Mesenteric fat pad (tissue), 1 donor: ENCODE measurements around the gene RABL6. TPM values are rescaled to one million over a fixed set of nuclear protein-coding genes. Genes with fewer than 3 reads are reported as not detected.

Experiments used
- DNase-seq: peaks from one replicate; pipeline ENCODE4 v3.0.0-alpha.2; 2020; ENCODE audit warnings: low spot score
- total RNA-seq: library from RNA; stranded (reverse); fragmentation: NEBNext Ultra II Directional; extraction: Animal tissue kit (Norgen Biotek cat#: 25700); gene quantifications from one replicate; pipeline ENCODE4 v1.2.1, GENCODE V29; 2021
- donor health status: DM: yes; HTN: yes; CAD: no.

The RABL6 gene
- total RNA-seq, 1 donor from 2014 or later = 54.9 TPM

- DNase-seq = no peak
Measured at GRCh38 chr9:136814725-136815421, 7.1 kb downstream of the RABL6 start.

GRCh38 chr9:136815422-136815782, 7.7 kb downstream of the RABL6 start:
- no peak for DNase-seq

DNA sequence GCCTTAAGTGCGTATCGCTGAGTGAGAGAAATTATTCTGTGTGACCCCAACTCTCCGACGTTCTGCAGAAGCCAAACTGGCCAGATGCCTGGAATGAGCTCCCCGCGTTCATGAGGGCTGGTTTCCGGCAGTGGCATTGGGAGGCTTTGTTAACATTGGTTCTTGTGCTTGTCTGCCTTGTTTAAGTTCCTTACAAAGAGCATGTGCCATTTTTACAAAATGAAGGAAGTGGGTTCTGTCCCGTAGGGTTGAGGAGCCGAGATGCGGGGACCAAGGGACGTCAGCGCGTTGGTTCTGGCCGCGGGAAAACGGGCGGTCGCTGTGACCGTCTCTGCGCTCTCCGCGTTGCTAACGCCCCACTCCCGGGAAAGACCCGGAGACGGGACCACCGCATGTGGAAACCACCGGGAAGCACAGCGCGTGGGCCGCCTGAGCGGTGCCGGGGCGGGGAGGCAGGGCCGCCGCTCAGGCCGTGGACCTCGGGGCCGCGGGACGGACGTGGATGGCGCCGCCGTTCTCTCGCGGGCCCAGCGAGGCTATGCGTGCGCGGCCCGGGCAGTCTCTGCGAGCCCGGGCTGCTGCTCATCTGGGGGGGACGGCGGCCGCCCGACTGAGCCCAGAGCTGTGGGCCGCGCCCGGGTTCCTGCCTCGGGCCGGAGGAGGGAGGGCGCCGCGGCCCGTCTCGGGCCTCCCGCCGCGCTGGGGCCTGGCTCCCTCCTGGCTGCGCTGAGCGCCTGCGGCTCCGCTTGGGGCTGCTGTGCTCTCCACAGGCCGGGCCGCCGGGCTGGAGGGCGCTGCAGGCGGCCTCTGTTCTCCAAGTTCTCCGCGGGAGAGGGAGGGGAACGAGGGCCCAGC, 13.4 kb downstream of the RABL6 start:
- no peak for DNase-seq

DNA sequence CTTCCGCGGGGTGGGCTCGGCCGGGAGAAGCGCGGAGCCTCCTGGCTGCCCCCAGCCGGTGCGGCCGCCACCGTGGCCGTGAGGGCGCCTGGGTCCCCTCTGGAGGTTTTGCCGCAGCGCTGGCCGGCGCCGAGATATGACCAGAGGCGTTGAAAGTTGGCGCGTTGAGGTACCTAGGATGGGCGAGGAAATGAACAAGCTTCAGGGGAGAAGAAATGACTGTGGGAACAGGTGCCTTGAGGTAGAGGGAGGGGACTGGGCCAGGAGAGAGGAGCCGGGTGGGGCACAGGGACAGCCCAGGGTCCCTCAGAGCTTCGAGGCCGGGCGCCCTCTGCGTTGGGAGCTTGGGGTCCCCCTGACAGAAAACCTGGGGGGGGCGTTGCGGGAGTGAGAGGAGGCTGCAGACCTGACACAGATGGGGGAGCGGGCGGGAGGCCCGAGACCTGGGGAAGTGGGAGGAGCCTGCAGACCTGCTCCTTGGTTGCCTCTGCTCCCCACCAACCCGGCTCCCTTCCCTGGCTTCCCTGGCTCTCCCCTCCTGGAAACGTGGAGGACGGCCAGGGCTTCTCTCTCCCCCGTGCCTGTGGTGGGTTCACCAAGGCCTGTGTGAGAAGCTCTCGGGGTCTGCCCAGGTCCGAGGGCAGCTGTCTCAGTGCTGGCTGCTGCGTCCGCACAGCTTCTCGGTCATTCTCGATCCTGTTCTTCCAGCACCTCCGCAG, 14.2 kb downstream of the RABL6 start:
- DNase-seq = no peak

- no peak for DNase-seq
Measured at GRCh38 chr9:136823136-136824046, 15.6 kb downstream of the RABL6 start.

DNA sequence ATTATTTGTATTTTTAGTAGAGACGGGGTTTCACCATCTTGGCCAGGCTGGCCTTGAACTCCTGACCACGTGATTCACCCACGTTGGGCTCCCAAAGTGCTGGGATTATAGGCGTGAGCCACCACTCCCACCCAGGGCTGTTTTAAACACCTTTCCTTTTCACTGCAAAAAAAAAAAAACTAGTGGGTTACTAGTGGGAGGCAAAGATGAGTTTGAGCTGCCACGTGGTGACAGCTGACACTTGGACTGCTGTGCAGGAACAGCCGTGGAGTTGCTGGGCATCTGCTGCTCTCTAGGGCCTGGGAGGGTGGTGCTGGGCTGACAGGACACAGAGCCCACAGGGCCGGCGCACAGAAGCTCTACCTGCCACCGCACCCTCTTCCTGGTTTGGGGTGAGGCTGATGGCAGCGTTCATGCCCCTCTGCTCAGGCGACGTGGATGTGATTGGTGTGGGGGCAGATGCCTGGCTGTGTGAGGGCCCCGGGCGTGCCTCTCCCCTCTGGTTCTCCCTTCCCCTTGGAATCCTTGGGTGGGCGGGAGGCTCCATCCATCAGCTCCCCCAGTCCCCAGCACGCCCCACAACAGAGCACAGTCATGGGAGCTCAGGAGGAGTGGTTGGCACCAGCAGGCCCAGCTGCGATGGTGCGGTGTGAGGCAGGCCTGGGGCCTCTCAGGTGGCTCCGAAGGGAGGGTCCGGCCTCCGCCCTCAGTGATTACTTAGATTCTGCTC, 16.9 kb downstream of the RABL6 start:
- DNase-seq = no peak

GRCh38 chr9:136825295-136826187, 17.8 kb downstream of the RABL6 start:
- DNase-seq = no peak

DNA sequence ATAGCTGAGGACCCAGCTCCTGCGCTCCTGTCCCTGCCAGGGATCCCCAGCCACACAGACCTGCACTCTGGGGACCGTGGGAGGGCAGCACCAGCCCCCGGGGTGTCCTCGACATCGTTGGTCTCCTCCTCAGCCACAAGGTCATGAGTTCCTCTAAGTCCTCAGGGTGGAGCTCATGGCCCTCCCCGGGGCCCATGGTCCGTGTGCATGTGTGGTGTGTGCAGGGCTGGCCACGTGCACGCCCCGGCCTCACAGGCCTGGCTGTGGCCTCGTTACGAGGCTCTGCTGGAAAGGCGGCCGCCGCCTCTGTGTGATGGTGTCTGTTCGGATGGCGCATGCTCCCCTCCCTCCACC, 18.4 kb downstream of the RABL6 start:
- no peak for DNase-seq

DNA sequence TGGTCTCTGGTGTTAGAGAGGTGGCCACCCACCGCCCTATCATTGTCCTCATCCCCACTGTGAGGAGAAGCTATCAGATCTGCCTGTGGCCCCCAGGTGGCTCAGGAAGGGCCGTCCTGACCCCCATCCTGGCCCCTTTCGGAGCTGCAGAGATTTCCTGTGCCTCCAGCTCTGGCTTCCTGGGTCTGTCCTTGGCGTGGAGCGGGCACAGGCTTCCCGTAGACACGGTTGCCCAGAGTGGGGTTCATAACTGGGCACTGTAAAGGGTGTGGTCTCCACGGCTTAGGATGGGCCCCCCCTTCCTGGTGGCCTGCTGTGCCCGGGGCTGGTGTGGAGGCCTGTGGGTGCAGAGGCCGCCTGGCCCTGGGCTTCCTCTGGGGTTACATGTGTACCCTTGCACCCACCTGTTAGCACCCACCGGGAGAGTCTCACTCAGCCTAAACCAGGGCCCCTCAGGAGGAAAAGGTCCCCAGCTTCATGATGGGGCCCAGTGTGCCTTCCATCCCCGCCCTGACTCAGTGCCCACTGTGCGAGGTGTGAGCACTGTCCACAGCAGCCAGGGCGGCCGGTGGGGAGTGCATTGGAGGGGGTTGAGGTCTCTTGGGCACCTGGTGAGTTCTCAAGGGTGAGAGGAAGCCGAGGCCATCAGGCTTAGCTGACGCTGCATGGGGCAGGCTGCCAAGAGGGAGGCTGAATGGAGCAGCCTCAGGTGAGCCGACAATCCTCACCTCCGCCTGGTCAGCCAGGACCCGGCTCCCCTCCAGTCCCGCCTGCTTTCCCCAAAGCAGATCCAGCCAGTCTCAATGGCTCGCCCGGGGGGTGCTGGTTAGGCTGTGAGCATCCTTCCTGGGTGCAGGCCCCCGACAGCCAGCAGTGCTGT, 19.2 kb downstream of the RABL6 start:
- no peak for DNase-seq

DNA sequence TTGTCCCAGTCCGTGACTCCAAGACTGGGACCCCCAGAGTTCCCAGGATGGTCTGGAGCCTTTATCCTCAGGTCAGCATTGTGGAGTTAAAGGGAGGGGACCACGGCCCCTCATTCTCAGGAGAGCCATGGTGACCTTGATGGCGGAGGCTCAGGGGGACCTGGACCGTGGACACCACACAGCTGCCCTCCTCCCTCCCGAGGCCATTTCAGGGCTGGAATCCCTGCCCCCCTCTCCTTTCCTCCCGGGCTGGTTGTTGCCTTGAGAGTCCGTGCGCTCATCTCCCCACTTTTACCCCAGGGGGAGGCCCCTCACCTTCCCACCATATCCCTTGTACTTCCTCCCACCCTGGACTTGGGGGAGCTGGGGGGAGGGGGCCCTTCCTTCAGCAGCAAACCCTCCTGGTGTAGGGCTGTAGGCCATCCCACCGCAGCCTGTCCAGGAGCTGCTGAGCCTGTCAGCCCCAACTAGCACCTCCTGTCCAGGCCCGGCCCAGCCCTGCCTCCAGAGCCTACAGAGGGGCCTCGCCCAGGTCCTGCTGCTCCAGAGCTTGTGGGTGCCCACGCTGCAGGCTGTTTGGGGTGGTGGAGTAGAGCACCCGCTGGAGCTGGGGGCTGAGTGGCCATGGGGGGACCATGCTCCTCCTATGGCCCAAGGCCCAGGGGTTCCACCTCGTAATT, 20.2 kb downstream of the RABL6 start:
- no peak for DNase-seq

DNA sequence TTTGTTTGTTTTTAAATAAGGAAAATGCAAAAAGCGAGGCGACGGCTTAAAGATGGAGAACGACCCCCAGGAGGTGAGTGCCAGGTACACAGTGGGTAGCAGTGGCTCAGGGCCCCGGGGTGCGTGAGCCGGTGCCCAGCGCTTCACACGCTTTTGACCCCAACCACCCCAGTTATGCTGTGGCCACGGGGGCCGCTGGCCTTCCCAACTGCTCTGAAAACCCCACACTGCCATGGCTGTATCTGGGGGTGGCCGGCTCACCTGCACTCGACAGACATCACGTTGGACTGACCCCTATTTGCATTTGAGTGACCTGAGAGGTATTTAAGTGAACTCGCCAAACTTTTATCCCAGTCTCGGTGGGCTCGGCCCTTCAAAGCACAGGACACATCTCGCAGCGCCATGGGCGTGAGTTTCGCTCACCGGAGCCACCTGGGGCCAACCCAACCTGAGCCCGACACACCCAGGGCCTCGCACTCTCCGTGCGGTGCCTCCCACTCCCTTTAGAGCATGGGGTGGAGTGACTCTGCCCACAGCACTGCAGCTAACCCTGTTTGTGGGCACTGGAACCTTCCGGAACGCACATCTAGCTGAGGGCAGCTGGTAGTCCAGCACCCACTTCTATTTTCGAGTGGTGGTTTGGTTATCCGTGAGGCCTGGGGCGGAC, 20.9 kb downstream of the RABL6 start:
- DNase-seq = no peak

- no peak for DNase-seq
Measured at GRCh38 chr9:136829412-136829811, 21.7 kb downstream of the RABL6 start.

DNA sequence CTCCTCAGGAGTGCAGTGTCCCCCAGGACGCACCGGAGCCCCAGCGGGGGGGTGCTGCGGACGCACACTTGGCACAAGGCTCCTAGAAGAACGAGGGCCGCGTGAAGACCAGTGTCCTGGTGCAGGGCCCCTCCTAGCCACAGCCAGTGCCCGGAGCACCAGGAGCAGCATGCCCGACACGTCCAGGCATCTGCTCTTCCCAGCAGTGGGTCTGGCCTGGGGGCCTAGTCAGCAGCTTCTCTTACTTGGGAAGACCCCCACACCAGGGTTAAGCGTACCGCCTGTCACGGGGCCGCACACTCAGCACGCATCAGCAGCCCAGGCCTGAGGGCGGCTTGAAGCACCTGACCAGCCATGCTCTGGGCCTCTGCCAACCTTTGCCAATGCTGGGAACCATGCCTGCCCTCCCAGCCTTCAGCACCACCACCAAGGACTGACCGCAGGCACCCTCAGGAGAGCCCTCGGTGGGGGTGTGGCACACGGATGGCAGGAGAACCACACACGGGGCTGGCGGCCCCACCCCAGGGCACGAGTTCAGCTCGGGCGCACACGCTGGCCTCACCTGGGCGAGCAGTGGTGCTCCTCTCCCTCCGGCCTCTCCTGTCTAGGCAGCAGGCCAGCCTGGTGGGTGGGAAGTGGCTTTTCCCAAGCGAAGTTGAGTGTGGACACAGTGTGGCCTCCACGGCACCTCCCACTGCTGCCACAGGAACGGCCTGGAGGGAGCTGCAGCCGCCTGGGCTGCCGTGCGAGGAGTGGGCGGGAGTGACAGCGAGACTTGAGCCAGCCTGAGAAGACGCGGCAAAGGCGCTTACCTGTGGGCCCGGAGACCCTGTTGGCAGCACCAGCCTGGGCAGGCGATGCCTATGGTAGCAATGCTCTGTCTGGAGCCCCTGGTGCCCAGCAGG, 22.5 kb downstream of the RABL6 start:
- DNase-seq = no peak

DNA sequence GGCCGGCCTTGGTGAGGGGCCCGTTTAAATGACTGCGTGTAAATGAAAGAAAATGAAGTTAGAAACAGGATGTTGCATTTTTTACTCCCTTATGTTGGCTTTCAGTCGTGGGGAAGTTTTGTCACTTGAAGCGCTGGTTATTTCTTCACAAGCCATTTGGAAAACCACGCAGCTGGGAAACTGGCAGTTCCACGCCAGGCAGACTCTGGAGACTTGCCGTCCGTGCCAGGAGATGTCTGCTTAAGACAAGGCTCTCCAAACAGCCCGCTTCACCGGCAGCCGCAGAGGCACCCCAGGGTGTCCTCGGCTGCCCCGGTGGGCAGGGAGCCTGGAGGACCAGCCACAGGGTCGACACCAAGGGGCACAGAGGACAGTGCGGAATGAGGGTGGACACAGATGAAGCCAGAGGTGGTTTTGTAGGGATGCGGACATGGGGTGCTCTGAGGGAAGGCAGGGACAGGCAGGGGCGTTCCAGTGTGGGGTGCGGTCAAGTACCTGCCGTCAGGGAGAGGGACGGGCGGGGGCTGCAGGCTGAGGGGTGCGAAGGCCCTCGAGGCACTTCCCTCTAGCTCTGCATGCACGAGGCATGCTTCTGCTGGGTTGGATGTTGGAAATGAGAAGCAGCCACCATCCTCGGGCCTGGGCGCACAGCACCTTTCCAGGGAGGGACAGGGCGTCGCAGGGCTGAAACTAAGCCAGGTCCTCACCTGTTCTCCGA, 23.4 kb downstream of the RABL6 start:
- no peak for DNase-seq

DNA sequence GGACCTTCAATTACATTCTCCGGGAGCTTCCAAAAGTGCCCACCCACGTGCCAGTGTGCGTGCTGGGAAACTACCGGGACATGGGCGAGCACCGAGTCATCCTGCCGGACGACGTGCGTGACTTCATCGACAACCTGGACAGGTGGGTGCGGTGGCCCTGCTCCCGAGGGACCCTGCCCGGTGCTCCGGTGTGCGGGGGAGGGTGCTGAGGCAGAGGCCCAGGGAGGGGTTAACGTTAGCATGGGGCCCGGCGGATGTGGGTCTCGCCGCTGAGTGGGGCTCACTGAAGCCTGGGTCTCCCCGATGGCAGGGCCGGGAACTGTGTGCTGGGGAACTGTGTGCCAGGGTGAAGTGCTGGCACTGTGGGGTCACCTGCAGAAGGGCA, 24.0 kb downstream of the RABL6 start:
- DNase-seq = no peak

DNA sequence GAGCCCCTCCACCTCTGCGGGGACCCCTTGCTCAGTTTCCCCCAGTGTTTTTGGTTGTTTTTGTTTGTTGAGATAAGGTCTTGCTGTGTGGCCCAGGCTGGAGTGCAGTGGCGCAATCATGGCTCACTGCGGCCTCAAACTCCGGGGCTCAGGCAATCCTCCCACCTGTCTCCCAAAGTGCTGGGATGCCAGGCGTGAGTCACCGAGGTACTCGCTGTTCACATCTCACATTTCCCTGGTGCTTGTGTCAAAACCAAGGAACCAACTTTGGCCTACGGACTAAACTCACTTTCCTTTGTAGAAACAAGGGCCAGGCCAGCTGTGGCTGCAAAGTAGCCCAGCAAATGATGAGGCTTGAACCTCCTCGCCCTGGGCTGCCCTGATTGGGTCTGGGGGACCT, 24.8 kb downstream of the RABL6 start:
- no peak for DNase-seq
